ENCODE data around the gene STK32B.

Gene STK32B

GRCh38 chr4:5125321-5125720, 74.0 kb downstream of the STK32B start:
- no peak for DNase-seq (ENCODE audit: low read depth)

- DNase-seq (ENCODE audit: low read depth), result no peak
Measured at GRCh38 chr4:5126231-5126630, 75.0 kb downstream of the STK32B start.

DNA sequence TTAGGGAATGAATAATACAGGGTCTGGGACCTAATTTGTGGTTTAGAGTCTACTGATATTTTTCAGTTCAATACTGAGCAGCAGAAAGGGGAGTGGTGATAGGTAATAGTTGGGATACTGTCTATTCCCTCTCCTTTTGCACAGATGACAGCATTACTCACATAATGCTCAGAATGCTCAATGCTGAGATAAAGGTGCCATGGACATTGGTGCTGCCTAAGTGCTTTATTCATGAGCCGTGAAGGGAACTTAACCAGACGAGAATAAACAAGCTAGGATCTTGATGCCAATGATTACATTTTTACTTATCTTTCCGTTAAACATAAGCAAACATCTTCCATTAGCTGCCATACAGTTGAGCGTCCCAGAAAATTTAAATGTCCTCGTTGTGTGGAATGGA, 75.6 kb downstream of the STK32B start:
- DNase-seq (ENCODE audit: low read depth), result no peak

DNA sequence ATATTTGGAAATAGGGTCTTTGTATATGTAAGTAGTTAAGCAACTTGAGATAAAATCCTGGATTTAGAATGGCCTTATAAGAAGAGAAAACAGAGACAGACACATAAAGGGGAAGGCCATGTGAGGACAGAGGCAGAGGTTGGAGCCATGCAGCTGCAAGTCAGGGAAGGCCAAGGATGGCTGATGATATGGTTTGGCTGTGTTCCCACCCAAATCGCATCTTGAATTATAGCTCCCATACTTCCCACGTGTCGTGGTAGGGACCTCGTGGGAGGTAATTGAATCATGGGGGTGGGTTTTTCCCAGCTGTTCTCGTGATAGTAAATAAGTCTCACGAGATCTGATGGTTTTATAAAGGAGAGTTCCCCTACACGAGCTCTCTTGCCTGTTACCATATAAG, 76.3 kb downstream of the STK32B start:
- no peak for DNase-seq (ENCODE audit: low read depth)

DNA sequence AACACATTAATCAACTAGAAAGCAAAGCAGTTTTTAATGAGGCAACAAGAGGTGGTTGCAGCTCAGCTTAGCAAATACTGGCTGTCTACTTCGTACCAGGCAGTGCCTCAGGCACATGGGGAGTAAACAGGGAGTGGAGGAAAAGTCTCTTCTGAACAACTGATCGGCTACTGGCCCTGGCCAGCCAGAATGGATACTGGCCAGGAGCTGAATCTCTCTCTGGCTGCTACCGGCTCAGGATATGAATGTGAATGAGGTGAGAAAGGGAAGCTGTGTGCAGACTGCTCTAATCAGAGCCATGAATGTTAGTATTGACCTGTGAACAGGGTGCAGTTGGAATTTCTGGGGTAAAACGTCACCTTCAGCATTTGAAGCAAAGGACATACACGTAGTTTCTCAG, 77.3 kb downstream of the STK32B start:
- no peak for DNase-seq (ENCODE audit: low read depth)

DNA sequence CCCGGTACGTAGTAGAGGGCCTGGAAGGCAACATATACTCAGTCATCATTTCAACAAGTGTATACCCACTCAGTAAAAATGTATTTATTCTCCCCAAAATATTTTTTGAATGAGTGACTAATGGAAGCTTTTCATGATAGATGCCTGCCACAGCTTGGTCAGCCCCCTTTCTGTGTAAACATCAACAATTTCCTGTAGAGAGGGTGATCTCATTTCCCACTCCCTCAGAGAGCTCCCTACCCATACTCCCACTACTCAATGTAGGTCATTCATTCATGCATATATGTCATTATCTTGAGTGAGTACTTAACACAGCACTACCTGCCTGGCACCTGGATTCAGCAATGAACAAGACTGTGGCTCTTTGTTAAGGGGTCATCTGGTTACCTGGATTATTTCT, 81.9 kb downstream of the STK32B start:
- DNase-seq (ENCODE audit: low read depth), result no peak

GRCh38 chr4:5133933-5134594, 82.8 kb downstream of the STK32B start:
- DNase-seq (ENCODE audit: low read depth), result no peak

DNA sequence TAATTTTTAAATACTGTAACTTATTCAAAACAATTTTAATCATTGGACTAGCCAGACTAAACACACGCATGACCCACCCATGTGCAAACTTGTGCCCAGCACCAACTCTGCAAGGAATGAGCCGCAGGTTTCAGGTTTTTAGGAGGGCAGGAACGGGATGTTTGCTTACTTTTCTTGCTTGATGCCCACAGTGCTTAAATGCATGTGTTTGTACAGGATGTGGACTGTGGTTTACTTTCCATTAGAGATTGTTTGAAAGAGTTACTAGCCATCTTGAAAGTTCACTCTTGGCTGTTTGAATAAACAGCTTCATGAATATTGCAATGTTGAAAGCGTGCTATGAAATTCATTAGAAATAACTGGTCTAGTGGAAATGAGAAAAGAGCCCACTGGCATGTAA, 83.3 kb downstream of the STK32B start:
- no peak for DNase-seq (ENCODE audit: low read depth)

GRCh38 chr4:5137226-5137625, 85.9 kb downstream of the STK32B start:
- no peak for DNase-seq (ENCODE audit: low read depth)

DNA sequence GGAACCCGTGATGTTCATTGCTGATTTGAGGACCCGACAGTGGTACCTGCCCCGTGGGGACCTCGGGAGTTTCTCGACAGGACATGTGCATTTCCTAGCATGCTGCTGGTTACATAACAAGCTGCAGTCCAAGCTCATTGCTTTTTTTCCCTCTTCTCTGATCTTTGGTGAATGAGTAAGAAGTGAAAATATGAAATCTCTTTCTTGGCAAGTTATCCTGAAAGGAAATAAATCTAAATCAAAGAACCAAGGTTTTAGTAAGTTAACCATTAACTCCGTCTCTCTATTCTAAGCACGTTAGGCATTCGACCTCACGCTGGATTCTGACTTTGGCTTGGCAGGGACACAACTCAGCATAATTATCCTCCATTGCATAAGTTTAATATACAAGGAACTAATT, 86.6 kb downstream of the STK32B start:
- DNase-seq (ENCODE audit: low read depth), result no peak

DNA sequence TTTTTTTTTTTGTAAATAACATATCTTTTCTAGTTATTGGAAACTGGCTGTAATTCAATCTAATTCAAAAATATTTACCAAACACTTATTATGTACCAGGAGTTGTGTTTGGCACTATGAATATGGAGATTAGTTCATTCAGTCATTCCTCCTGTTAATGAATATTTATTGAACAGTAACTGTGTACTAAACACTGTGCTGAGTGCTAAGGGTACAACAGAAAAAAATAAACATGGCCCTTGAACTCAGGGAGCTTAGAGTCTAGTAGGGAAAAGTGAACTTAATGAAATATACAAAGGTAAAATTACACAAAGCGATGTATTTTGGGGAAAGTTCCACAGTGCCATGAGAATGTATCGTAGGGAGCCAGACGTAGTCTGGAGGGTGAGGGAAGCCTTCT, 87.1 kb downstream of the STK32B start:
- no peak for DNase-seq (ENCODE audit: low read depth)

DNA sequence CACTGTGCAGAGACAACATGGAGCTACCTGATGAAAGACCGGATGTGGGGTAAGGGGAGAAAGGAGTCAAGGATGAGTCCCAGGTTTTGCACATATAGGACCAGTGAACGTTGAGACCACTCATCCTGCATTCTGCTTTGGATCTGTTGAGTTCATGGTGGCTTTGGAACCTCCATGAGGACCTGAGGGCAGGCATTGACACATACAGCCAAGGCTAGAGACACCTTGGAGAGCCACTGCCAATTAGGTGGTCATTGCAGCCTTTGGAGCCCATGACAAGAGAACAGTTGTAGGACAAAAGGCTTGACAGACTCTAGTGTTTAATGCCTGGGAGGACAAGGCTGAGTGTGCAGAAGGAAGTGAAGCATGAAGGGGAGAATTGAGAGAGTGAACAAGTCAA, 87.9 kb downstream of the STK32B start:
- DNase-seq (ENCODE audit: low read depth), result no peak

DNA sequence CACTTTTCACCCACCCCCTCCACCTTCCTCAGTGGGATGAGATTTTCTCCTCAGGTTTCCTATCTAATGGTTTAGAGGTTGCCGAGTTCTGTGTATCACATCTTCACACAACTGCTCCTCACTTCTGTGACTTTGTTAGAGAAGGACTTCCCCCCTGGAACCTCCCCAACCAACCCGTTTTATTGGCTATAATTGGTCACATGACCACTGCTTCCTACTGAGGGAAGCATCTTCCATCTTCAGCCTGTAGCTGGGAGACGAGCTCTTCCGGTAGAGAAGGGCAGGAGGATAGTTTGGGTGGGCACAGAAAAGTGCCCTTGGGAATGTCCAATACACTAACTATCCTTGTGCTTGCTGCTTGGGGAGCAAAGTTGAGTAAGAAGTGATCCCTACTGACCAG, 90.5 kb downstream of the STK32B start:
- DNase-seq (ENCODE audit: low read depth), result no peak

- DNase-seq (ENCODE audit: low read depth), result no peak
Measured at GRCh38 chr4:5142726-5143125, 91.4 kb downstream of the STK32B start.

DNA sequence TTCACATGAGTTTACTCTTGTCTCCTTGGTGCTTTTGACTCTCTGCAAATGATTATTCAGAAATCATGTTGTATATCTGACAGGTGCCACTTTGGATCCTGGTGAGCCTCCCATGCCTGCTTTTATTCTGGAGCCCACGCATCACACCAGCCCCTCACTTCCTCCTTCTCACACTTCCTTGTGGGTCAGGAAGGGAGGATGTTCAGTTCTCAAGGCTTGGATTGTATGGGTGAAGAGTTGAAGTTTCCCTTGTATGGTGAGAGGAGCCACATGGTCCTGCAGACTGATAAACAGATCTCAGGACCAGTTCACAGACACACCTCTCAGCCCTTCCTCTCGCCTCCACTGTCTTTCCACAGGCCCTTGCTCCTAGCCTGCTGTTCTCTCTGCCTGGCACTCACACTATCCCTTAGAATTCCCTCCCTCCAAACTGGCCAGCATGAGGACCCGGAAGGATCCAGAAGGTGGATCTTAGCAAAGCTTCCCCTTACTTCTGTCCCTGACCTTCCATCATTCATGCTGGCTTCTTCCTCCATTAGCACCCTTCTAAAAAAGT, 92.1 kb downstream of the STK32B start:
- no peak for DNase-seq (ENCODE audit: low read depth)

DNA sequence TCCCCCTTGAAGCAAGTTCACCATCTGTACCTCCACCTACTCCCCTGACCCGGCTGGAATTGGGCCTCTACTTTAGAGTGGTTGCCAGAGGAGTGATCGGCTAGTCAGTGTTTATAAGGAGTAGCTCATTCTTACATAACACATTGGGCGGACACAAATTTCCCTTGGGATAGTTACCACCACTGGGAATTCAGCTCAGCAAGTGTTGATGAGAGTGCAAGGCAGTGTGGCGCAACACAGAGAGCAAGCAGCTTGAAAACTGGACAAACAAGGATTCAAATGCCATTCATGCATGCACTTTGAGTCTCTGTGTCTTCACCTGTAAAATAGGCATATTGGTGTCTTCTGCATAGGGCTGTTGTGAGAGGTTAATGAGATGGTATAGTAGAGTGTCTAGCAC, 92.7 kb downstream of the STK32B start:
- DNase-seq (ENCODE audit: low read depth), result no peak

DNA sequence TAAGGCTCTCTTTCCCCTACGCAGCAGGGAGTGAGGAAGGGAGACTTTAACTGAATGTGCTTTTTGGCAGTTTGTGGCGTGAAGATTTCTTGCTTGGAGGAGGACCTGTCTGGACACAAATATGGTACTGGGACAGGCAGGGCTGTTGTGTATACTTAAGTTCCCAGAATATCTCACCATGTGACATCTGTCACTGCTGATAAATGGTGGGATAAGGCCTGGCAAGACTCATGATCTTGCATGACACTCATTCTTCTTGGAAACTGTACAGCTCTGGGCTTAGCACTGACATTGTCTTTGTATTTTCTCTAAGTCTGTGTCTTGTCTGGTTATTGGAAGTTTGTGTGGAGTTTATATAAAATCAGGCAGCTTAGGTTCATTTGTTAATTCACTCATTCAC, 93.1 kb downstream of the STK32B start:
- DNase-seq (ENCODE audit: low read depth), result no peak

DNA sequence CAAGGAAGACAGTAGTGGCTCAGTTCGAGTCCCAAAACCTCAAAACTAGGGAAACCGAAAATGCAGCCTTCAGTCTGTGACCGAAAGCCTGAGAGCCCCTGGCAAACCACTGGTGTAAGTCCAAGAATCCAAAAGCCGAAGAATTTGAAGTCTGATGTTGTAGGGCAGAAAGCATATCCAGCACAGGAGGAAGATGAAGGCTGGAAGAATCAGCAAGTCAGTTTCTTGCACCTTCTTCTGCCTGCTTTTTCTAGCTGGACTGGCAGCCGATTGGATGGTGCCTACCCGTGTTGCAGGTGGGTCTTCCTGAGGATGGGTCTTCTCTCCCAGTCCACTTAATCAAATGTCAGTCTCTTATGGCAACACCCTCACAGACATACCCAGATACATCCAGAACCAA, 95.0 kb downstream of the STK32B start:
- DNase-seq (ENCODE audit: low read depth), result no peak

- no peak for DNase-seq (ENCODE audit: low read depth)
Measured at GRCh38 chr4:5152521-5152920, 101.2 kb downstream of the STK32B start.

DNA sequence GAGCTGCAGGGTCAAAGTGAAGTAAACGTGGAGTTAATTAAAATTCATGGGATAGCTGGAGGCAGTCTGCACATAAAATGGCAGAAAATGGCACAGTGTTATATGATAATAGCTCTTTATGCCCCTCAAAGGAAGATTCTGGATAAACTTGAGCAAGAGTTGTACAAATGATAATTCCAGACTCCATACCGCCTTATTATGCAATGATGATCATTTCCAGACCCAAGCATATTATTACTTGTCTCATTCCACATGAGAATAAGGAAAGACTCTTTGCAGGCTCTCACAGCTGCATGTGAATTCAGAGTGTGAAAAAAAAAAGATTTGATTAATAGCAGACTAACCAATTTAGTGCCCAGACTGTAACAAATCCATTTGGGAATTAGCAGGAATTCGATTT, 105.4 kb downstream of the STK32B start:
- no peak for DNase-seq (ENCODE audit: low read depth)

GRCh38 chr4:5157791-5158770, 106.8 kb downstream of the STK32B start:
- no peak for DNase-seq (ENCODE audit: low read depth)

GRCh38 chr4:5158825-5159224, 107.5 kb downstream of the STK32B start:
- DNase-seq (ENCODE audit: low read depth), result no peak

GRCh38 chr4:5160668-5161067, 109.4 kb downstream of the STK32B start:
- DNase-seq (ENCODE audit: low read depth), result no peak
